ENCODE results near the gene UPK3A. TPM values are rescaled to one million over a fixed set of nuclear protein-coding genes. Genes with fewer than 3 reads are reported as not detected.
A peak's percentile ranks its signal among the peaks of the same experiment; 100 is the strongest.

Gene UPK3A
- total and polyA plus RNA-seq, 2 donors, result 15.4 to 88.9 TPM

- 67% methylated on average over 8 of the region's 8 CpGs for WGBS
- no peak overlapping the region for H3K4me3 ChIP-seq (ENCODE audit: low read depth, low read length)
- DNase-seq (ENCODE audit: extremely low spot score), result no peak
Observed at GRCh38 chr22:45302751-45303150, 18.0 kb downstream of the UPK3A start.

GRCh38 chr22:45303181-45303580, 18.4 kb downstream of the UPK3A start:
- 70% methylated on average over 7 of the region's 7 CpGs for WGBS
- Histone ChIP-seq H3K27ac (ENCODE audit: low read depth) (no peak overlapping the region), H3K36me3 (ENCODE audit: insufficient read depth) (no peaks in the 10 kb centered on the region), H3K4me3 (ENCODE audit: low read depth, low read length) (no peak overlapping the region), H3K4me1 (ENCODE audit: insufficient read depth) (no peaks in the 10 kb centered on the region)
- no peak for DNase-seq (ENCODE audit: extremely low spot score)

More at GRCh38 chr22:45302751-45303150, 18.0 kb downstream of the UPK3A start:
- Histone ChIP-seq H3K27ac (ENCODE audit: low read depth) (no peak overlapping the region), H3K4me1 (ENCODE audit: insufficient read depth) (no peaks in the 10 kb centered on the region), H3K36me3 (ENCODE audit: insufficient read depth) (no peaks in the 10 kb centered on the region)

GRCh38 chr22:45304971-45305370, 20.2 kb downstream of the UPK3A start:
- H3K27ac ChIP-seq (ENCODE audit: low read depth), result no peak overlapping the region
- 72% methylated on average over 6 of the region's 6 CpGs for WGBS
- no peak for DNase-seq (ENCODE audit: extremely low spot score)

GRCh38 chr22:45305456-45306075, 20.8 kb downstream of the UPK3A start:
- Histone ChIP-seq H3K4me3 (ENCODE audit: low read depth, low read length) (no peak overlapping the region), H3K4me1 (ENCODE audit: insufficient read depth) (no peaks in the 10 kb centered on the region), H3K36me3 (ENCODE audit: insufficient read depth) (no peaks in the 10 kb centered on the region), H3K27ac (ENCODE audit: low read depth) (no peak overlapping the region)
- WGBS, result 80% methylated on average over 6 of the region's 6 CpGs
- no peak for DNase-seq (ENCODE audit: extremely low spot score)

More at GRCh38 chr22:45304971-45305370, 20.2 kb downstream of the UPK3A start:
- Histone ChIP-seq H3K4me3 (ENCODE audit: low read depth, low read length) (no peak overlapping the region), H3K36me3 (ENCODE audit: insufficient read depth) (no peaks in the 10 kb centered on the region), H3K4me1 (ENCODE audit: insufficient read depth) (no peaks in the 10 kb centered on the region)

GRCh38 chr22:45306139-45306538, 21.4 kb downstream of the UPK3A start:
- H3K4me1 ChIP-seq (ENCODE audit: insufficient read depth), result no peaks in the 10 kb centered on the region
- WGBS, result 93% methylated on average over 9 of the region's 9 CpGs
- no peak overlapping the region for H3K4me3 ChIP-seq (ENCODE audit: low read depth, low read length)
- no peak for DNase-seq (ENCODE audit: extremely low spot score)
- no peaks in the 10 kb centered on the region for H3K36me3 ChIP-seq (ENCODE audit: insufficient read depth)
- H3K27ac ChIP-seq (ENCODE audit: low read depth), result no peak overlapping the region

- no peak overlapping the region for H3K4me3 ChIP-seq (ENCODE audit: low read depth, low read length)
- H3K27ac ChIP-seq (ENCODE audit: low read depth), result no peak overlapping the region
- DNase-seq (ENCODE audit: extremely low spot score), result no peak
- no peaks in the 10 kb centered on the region for H3K36me3 ChIP-seq (ENCODE audit: insufficient read depth)
- WGBS, result 87% methylated on average over 6 of the region's 6 CpGs
- H3K4me1 ChIP-seq (ENCODE audit: insufficient read depth), result no peaks in the 10 kb centered on the region
Observed at GRCh38 chr22:45308391-45308956, 23.7 kb downstream of the UPK3A start.

- no peak for DNase-seq (ENCODE audit: extremely low spot score)
- H3K27ac ChIP-seq (ENCODE audit: low read depth), result peak overlapping the region; percentile 72
Observed at GRCh38 chr22:45308957-45309421, 24.2 kb downstream of the UPK3A start.

GRCh38 chr22:45309422-45310227, 24.9 kb downstream of the UPK3A start, which contains the start of gene FAM118A:
Gene FAM118A (plus strand): TSS chr22:45309934. CDS start chr22:45322380, 12,446 bp downstream.
- H3K4me1 ChIP-seq (ENCODE audit: insufficient read depth), result no peaks in the 10 kb centered on the region
- H3K4me3 ChIP-seq (ENCODE audit: low read depth, low read length), result peak within 1 kb of the TSS; percentile 79
- peak within 1 kb of the TSS; percentile 72 for H3K27ac ChIP-seq (ENCODE audit: low read depth)
- under 1% methylated on average over 95 of the region's 95 CpGs for WGBS
- peak; percentile 72 for DNase-seq (ENCODE audit: extremely low spot score)
- no peaks in the 10 kb centered on the region for H3K36me3 ChIP-seq (ENCODE audit: insufficient read depth)

More at GRCh38 chr22:45308957-45309421, 24.2 kb downstream of the UPK3A start:
- Histone ChIP-seq H3K36me3 (ENCODE audit: insufficient read depth) (no peaks in the 10 kb centered on the region), H3K4me3 (ENCODE audit: low read depth, low read length) (peak overlapping the region; percentile 3), H3K4me1 (ENCODE audit: insufficient read depth) (no peaks in the 10 kb centered on the region)
- WGBS, result 48% methylated on average over 25 of the region's 25 CpGs

GRCh38 chr22:45310331-45310976, 25.7 kb downstream of the UPK3A start:
- no peak for DNase-seq (ENCODE audit: extremely low spot score)
- Histone ChIP-seq H3K36me3 (ENCODE audit: insufficient read depth) (no peaks in the 10 kb centered on the region), H3K4me1 (ENCODE audit: insufficient read depth) (no peaks in the 10 kb centered on the region), H3K4me3 (ENCODE audit: low read depth, low read length) (peak overlapping the region; percentile 79), H3K27ac (ENCODE audit: low read depth) (peak overlapping the region; percentile 3)
- 5% methylated on average over 33 of the region's 33 CpGs for WGBS

- Histone ChIP-seq H3K36me3 (ENCODE audit: insufficient read depth) (no peaks in the 10 kb centered on the region), H3K4me3 (ENCODE audit: low read depth, low read length) (peak overlapping the region; percentile 79), H3K4me1 (ENCODE audit: insufficient read depth) (no peaks in the 10 kb centered on the region), H3K27ac (ENCODE audit: low read depth) (no peak overlapping the region)
- DNase-seq (ENCODE audit: extremely low spot score), result no peak
- 47% methylated on average over 14 of the region's 14 CpGs for WGBS
Observed at GRCh38 chr22:45310977-45311531, 26.3 kb downstream of the UPK3A start.

GRCh38 chr22:45312415-45312814, 27.7 kb downstream of the UPK3A start:
- WGBS, result 87% methylated on average over 8 of the region's 8 CpGs
- no peak overlapping the region for H3K4me3 ChIP-seq (ENCODE audit: low read depth, low read length)

GRCh38 chr22:45312856-45313255, 28.1 kb downstream of the UPK3A start:
- H3K4me1 ChIP-seq (ENCODE audit: insufficient read depth), result no peaks in the 10 kb centered on the region
- no peak overlapping the region for H3K27ac ChIP-seq (ENCODE audit: low read depth)
- no peak overlapping the region for H3K4me3 ChIP-seq (ENCODE audit: low read depth, low read length)
- 67% methylated on average over 4 of the region's 4 CpGs for WGBS
- DNase-seq (ENCODE audit: extremely low spot score), result no peak
- H3K36me3 ChIP-seq (ENCODE audit: insufficient read depth), result no peaks in the 10 kb centered on the region

More at GRCh38 chr22:45312415-45312814, 27.7 kb downstream of the UPK3A start:
- no peak for DNase-seq (ENCODE audit: extremely low spot score)
- no peak overlapping the region for H3K27ac ChIP-seq (ENCODE audit: low read depth)
- H3K36me3 ChIP-seq (ENCODE audit: insufficient read depth), result no peaks in the 10 kb centered on the region
- no peaks in the 10 kb centered on the region for H3K4me1 ChIP-seq (ENCODE audit: insufficient read depth)

Measured in urinary bladder (tissue), 4 donors.